HG02970 (cell line): Measurements from ENCODE around the gene LMTK2.
"Not testable (repeated sequence)": the region's sequence is repeated elsewhere in the genome, so short reads cannot be mapped to it uniquely, and the experiment has no call there.

ENCODE experiments used
- ATAC-seq: cut with Tn5 transposase; IDR thresholded peaks from one replicate; pipeline ENCODE4 v1.9.1; 2021; ENCODE audit warnings: mild to moderate bottlenecking, moderate library complexity, moderate number of reproducible peaks; ENCODE audit not compliant: unreplicated experiment, low FRiP score

The LMTK2 gene

DNA sequence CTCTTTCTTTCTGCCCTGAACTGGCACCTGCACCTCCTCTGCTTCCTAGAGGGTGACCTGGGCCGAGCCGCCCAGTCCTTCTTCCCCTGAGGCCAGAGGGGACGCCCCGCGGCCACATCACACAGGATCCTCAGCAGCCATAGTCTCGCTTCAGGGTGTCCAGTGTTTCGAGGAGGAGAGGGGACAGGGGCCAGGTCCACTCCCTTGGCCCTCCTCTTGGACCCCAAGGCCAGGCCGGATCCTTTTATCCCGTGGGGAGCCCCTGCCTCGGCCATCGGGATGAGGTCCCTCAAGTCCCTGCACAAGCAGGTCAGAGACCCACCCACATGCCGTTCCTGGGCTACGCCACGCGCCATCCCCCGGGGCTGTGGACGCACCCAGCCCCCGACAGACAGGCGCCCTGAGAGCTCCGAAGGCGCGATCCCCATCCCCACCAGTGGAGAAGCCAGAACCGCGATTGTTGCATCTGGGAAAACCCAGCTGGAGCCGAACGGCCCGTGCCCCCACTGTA, 108.2 kb downstream of the LMTK2 start:
- ATAC-seq, result no peak

DNA sequence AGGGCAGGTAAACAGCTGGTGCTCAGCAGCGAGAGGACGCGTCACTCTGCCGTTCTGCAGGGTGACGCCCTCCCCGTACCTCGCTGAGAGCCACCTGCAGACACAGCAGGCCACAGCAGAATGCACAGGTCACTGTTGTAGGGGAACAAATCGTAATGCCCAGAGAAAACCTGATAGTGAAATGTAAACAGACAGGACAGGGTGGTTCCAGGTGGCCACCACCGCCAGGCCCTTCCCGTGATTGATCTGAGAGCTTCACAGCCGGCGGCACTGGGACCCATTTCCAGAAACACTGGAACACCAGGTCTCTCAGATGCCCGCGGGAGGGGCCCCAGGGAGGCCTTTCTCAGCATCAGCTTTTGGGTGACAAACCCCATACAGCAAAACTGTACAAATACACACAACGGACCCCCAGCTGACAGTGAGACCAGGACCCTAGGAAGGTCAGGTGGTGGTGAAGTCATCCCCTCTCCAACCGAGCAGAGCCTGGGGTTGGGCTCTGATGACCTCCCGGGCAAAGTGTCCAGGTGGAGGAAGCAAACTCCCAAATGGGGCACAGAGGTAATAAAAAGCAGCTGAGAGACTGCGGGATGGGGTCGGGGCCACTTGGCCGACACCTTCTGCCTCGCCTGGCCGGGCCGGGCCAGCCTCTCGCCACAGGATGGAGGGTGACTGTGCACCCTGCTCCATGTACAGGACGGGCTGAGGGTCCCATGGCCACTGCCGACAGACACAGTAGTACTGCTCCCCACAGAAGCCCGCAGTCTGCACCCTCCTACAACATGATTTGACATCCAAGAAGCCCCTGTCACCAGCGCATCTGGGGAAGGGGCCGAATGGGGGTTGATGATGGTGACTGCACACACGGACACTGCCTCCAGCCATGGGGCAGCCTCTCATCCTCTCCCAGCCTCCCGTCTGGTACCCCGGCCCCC, 109.2 kb downstream of the LMTK2 start:
- ATAC-seq, result no peak

DNA sequence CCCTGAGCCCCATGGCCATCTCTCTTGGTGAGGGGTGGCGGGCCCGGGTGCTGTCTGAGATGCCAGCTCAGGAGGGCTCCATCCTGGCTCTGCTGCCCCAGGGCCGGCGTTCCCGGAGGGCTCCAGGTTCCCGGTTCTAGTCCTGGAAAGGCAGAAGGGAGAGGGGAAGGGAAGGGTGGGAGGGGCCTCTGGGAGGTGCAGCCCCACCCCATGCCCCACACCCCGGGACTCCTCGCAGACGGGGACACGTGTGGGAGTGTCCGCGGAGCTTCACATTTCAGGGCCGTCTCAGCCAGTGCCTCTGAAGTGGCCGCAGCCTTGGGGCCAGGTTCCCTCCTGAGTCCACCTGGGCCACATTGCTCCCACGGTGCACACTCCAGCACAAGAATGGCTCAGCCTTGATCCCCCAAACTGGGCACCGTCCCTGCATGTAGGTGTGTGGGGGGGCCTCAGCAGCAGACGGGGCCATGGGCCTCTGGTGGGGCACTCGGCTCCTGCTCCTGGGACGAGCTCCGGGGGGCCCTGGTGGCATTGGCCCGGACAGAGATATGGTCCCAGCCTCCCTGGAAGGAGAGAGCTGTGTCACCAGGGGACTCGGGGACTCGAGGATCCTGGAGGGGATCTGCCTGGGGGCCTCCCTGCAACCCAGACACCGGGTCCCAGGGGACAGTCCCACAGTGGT, 110.4 kb downstream of the LMTK2 start:
- no peak for ATAC-seq

DNA sequence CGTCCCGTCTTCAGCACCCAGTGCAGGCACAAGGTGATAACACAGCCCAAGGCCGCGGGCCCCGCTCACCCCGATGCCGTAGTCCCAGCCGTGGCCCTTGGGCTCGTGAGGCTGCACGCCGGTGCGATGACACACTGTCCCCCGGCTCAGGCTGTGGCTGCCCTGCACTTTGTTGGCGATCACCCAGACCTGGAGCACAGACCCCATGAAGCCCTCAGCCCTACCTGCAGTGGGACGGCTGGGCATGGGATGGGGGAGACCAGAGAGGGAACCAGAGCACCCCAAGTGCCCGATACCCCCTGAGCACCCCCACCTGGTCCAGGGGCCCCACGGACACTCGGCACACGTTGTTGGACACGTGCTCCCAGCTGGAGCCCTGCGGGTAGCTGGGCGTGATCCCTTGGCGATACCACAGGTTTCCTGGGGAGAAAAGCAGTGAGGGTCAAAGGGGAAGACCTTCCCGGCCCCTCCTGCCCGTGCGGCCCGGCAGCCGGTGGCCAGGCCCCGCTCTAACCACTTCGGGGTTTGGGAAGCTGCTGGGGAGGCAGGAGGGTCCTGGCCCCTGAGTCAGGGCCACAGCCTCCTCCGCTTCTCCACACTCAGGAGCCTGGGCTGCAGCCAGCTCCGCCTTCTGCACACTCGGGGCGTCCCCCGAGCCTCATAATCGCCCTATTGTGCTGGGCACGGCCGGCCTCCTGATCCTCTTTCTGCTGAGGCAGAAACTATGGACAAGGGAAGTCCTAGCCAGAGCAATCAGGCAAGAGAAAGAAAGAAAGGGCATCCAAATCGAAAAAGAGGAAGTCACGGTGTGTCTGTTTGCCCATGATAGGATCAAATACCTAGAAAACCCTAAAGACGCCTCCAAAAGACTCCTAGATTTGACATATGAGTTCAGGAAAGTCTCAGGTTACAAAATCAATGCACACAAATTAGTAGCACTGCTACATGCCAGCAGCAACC, 111.2 kb downstream of the LMTK2 start:
- ATAC-seq, result no peak

DNA sequence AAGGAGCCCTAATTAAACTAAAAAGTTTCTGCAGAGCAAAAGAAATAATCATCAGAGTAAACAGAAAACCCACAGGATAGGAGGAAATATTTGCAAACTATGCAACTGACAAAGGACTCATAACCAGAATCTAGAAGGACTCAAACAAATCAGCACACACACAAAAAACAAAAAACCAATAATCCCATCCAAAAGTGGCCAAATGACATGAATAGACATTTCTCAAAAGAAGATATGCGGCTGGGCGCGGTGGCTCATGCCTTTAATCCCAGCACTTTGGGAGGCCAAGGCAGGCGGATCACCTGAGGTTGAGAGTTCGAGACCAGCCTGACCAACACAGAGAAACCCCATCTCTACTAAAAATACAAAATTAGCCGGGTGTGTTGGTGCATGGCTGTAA, 112.7 kb downstream of the LMTK2 start:
- not testable (repeated sequence) for ATAC-seq

DNA sequence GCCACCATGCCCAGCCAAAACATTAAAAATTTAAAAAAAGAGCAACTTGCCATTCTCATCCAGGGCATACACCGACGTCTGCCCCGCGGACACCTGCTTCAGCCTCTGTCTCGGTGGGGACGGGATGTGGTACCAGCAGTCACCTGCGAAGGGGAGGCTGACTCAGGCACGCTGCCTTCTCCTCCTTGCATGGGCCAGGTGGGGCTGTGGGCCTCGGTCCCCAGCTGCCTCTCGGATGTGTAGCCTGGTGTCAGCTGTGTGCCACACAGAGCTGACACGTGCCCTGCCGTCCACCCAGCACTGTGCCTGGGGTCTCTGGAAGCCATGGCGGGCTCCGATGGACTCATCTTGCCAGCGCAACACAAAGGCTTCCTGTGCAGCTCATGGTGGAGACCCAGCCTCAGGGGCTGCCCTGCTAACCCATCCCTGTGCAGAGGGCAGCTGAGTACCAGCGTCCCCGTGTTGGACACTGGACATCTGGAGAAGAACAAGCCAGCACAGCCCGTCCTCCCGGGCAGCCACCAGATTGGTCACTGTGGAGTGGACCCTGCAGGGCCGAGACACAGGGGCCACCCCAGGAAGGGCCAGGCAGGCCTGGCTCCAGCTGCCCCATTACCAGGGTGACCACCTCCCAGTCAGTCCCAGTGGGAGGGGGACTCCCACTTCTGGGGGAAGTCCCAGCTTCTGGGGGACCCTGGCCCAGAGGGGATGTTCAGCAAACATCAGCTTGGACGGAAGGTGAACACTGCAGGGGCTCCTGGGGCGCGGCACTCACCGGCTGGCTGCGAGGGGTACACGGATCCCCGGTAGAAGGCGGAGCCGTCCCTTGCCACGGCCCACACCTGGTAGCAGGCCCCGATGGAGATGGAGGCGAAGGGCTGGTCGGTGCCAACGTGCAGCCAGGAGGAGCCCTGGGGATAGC, 115.2 kb downstream of the LMTK2 start:
- no peak for ATAC-seq

DNA sequence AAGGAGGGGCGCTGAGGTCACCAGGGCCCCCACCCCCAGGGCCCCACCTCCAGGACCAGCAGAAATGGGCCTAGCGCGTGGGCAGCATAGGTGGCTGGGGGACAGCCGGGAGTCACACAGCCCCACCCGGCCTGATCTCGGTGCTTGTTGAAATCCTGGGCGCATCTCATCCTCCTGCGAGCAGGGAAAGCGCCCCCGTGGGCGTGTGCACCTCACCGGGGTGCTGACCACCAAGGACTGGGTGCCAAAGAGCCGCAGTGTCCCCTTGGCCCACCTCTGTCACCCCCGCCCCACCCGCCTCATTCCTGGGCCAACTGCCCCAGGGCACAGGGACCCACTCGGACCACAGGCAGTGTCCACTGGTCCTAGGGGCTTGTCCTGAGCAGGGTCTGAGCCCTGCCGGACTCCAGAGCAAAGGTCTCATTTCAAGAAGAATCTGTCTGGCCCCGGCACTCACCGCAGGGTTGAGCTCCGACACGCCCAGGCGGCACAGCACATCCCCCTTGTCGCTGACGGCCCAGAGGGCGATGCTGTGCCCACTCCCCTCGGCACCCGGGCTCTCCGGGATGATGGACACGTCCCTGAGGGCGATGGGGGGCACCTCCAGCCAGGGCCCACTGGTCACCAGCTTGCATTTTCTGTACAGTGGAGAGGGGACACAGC, 116.0 kb downstream of the LMTK2 start:
- no peak for ATAC-seq

DNA sequence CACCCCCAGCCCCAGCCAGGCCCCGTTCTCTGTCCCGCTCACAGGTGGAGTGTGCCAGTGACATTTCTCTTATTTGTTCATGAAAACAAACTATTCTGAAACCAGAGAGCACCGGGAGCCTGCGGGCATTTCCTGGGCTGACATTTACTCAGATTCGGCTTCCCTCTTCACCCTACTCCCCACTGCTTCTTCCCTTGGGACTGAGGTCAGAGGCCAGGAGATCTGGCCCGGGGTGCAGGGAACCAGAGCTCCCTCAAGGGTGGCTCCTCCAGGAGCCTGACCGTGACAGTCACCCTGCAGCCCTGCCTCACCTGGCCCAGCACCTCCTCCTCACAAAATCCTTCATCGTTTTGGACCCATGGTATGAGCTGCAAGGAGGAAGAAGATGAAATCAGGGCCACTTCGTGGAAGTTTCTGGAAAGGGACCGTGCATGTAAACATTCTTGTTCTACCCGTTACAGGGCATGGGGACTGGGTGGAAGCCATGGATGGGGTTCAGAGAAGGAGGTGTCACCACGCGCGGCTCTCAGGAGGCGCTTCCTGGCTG, 116.8 kb downstream of the LMTK2 start:
- no peak for ATAC-seq

DNA sequence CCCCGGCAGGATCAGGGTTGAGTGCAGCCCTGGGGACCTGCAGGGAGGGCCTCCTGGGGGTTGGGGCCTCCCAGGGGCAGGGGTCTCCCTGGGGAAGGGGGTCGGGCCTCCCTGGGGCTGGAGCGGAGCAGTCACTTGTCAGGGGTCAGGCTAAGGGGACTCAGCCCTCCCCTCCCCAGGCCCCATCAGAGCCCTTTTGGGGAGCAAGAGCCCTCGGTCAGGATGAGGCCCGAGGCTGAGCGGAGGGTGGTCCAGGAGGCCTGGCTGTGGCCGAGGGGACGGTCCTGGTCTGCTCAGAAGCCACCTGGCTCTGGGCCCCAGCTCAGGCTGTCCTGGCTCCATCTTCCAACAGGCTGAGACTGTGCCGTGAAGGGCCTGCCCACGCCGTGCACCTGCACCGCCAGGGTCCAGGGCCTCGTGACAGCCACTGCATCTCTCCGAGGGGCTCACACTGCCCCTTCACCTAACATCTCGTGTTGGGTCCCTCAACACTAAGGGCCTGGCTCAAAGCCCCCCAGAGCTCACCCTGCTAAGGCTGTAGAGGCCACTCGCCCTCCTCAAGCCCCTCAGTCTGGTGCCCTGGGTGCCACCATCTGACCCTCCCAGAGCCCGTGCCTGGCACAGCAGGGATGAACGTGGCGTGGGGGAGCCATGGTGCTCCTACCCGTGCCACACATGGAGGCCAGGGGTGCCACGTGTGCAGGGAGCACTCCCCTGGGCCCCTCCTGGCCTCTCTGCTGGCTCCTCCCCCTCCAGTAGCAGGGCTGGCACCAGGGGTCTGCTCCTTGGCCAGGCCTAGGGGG, 117.4 kb downstream of the LMTK2 start:
- ATAC-seq, result no peak

DNA sequence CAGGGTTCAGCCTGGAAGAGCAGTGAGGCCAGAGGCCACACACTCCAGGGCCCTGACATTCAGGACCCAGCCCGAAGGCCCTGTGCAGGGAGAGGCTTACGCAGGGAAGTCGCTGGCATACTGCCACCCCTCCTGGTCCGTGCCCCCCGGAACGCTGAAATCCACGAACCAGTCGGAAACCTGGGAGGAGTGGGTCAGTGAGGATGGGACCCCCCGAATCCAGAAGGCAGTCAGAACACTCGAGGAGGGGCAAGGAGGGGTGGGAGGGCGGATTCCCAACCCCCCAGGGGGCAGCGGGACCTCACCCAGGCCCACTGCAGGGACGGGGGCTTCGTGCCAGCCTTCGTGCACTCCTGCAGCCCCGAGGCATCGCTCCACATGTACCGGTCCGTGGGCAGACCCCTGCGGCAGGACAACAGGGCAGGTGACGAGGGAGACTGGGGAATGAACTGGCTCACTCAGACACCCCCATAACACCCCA, 118.1 kb downstream of the LMTK2 start:
- no peak for ATAC-seq

DNA sequence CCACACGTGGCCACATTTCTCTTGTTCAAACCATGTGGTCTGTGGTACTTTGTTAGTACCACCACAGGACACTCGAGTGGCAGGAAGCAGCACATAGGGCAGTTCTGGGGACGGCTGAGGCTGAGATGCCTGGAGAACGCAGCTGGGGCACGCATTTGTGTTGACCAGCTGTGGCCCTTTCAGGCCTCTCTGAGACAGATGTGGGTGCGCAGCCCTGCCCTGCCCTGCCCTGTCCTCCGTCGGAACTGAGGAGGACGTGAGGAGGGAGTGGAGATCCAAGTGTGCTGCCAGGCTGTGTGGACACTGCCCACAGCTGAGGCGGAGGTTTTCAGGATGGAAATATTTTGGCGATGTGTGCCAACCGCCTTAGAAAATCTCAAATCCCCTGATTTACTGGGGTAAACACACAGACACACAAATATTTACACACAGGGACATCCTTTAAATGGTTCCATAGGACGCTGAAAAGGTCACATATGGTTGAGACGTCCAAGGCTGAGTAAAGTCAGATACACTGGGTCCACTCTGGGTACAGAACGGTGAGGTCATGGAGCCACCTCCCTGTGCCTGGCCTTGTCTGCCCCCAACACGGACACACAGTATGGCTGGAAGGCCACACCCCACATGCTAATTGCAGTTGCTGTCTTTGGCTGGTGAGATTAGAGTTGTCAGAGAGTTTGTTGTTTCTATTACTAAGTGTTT, 119.4 kb downstream of the LMTK2 start:
- ATAC-seq, result no peak

DNA sequence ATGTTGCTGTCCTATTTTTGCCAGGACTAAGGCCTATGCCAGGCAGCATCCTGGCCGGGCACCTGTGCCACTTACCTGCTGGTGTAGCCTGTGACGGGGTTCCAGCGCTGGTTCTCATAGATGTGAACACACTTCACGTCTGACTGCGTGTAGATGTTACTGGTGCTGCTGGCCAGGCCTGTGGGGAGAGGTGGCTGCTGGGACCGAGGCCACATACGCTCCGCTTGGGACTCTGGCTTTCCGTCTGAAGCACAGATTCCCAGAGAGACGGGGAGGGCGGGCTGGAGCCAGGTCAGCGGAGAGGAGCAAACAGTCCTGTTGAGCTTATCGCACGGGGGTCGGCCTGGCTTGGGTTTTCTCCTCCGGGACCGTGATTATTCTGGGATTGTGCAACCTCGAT, 121.3 kb downstream of the LMTK2 start:
- ATAC-seq, result no peak

DNA sequence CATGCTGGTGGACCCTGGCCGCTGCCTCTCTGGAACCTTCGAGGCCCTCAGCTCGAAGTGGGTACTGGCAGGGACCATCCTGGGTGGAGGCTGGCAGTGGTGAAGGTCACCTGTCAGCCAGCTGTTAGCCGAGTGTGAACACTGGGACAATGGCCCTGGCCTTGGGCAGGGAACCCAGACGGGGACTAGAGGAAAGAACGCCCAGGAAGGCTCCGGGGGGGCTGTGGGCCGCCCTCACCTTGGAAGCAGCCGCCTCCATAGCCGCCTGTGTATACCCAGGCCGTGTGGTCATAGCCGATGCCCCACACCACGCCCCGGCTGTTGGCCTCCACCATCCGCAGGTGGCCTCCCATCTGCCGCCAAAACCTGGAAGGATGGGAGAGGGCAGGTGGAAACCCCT, 122.1 kb downstream of the LMTK2 start:
- no peak for ATAC-seq

DNA sequence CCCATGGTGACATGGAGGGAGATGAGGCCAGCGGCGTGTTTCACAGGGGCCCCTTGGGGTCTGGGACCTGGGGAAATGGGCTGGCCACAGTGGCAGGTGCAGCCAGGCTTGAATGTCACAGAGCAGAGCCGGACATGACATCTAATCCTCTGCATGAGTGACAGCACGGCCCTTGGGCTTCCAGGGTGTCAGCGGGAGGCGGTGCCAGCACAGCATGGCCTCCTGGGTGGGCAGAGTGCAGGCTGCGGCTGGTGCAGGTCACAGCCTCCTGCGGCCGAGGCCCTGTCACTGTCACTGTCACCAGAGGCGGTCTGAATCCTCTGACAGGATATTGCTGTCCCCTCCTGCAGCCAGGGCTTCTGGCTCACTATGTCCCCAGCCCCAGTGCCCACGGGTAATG, 122.8 kb downstream of the LMTK2 start:
- no peak for ATAC-seq

DNA sequence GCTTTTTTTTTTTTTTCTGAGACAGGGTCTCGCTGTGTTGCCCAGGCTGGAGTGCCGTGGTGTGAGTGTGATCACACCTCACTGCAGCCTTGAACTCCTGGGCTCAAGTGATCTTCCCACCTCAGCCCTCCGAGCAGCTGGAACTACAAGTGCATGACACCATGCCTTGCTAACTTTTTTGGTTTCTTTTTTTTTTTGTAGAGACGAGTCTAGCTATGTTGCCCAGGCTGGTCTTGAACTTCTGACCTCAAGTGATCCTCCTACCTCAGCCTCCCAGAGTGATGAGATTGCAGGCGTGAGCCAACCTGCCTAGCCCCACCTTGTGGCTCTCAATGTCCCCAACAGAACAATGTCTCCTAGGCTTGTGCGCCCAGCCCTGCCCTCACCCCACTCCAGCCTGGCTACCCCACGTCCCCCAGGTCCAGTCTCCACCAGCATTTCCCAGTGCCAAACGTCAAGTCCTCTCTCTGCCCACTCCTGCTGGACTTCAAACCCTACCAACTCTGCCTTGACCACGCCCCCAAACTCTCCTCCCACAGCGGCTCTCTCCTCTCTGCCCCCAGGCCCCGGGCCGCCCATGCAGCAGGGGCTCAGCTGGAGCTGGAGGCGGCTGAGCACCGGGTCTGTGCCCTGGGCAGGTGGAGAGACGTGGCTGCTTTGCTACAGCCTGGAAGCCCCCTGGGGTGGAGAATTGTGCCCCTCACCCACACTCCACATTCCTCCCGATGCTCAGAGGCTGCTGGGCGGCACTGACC, 123.5 kb downstream of the LMTK2 start:
- no peak for ATAC-seq

DNA sequence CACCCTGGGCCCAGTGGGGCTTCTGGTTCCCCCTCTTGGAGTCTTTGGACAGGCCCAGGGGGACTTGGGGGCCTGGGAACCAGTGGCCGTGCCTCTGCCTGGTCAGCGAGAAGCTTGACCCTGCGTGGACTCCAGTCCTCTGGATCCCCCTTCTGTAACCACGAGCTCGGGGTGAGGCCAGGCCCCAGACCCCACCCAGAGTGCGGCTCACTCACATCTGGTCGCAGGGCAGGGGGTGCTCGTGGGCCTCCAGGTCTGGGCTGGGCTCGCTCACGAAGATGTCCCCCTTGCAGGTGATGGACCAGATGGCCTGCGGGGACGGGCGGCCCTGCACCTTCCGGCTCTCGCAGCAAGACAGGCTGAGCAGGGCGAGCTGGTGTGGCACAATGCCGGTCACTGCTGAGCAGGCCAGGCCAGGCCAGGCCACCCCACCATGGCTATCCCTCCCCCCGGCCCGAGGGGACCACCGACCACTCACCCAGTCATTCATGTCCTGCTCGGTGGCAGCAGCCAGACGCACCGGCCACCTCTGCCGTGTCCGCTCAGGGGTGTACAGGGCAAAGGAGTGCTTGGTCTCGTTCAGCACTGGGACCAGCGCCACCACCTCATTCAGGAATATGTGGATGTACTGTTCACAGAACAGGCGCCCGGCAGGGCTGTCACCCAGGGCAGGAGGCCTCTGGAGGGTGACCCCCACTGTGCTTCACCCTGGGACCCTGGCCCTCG, 124.2 kb downstream of the LMTK2 start:
- ATAC-seq, result no peak
